ENCODE results near the gene NRP1.

NRP1 gene

GRCh38 chr10:33196710-33197491 lies 137.6 kb downstream of the NRP1 start:
- Histone ChIP-seq H3K4me3 (peak overlapping the region; percentile 24), H3K27ac (peak overlapping the region in 1 of 2 donors; percentile 11)
- TF ChIP-seq, protein P1, sequence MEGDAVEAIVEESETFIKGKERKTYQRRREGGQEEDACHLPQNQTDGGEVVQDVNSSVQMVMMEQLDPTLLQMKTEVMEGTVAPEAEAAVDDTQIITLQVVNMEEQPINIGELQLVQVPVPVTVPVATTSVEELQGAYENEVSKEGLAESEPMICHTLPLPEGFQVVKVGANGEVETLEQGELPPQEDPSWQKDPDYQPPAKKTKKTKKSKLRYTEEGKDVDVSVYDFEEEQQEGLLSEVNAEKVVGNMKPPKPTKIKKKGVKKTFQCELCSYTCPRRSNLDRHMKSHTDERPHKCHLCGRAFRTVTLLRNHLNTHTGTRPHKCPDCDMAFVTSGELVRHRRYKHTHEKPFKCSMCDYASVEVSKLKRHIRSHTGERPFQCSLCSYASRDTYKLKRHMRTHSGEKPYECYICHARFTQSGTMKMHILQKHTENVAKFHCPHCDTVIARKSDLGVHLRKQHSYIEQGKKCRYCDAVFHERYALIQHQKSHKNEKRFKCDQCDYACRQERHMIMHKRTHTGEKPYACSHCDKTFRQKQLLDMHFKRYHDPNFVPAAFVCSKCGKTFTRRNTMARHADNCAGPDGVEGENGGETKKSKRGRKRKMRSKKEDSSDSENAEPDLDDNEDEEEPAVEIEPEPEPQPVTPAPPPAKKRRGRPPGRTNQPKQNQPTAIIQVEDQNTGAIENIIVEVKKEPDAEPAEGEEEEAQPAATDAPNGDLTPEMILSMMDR (IDR thresholded peaks at IDR 0.05): no peak
- no peak for DNase-seq (ENCODE audit: low spot score)

GRCh38 chr10:33196377-33196706 lies 138.1 kb downstream of the NRP1 start:
- TF ChIP-seq, protein P1 (IDR thresholded peaks at IDR 0.05): no peak

DNA sequence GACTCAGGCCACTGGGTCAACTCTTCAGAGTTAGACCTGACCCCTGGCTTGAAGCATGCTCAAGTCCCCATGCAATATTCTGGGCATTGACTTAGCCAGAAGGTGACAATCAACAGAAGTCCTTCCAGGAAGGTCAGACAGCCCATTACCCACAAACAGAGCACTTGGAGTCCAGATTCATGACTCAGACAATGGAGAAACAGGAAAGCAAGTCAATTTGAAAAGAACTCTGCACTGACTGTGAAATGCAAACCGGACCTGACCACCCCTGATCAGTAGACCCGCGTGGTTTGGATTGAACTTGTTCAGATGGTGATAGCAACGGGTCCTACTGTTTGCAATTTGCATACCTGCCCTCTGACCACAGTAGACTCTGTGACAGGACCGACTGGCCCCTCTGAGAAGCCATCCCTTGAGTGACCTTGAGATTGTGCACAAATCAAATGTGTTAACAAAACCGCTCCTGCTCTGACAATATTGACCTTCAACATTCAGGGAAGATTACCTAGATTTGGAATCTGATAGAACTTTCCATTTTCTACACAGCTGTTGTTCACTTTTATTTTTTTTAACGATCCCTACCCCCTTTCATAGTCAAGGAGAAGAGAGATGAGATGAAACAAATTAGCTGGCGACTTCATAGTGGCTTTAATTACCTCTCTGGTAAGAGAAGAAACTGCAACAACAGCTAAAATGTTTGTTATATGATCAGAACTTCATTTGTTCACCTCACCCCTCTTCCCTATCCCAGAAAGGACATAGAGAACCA lies 138.7 kb downstream of the NRP1 start:
- Histone ChIP-seq H3K27ac (peak overlapping the region in 1 of 2 donors; percentile 11), H3K4me3 (no peak overlapping the region)
- TF ChIP-seq, protein P1 (IDR thresholded peaks at IDR 0.05): no peak
- peak; percentile 38 for DNase-seq (ENCODE audit: low spot score)

More at GRCh38 chr10:33196377-33196706, 138.1 kb downstream of the NRP1 start:
- Histone ChIP-seq H3K4me3 (no peak overlapping the region), H3K27ac (peak overlapping the region in 1 of 2 donors; percentile 11)
- DNase-seq (ENCODE audit: low spot score): peak; percentile 24

DNA sequence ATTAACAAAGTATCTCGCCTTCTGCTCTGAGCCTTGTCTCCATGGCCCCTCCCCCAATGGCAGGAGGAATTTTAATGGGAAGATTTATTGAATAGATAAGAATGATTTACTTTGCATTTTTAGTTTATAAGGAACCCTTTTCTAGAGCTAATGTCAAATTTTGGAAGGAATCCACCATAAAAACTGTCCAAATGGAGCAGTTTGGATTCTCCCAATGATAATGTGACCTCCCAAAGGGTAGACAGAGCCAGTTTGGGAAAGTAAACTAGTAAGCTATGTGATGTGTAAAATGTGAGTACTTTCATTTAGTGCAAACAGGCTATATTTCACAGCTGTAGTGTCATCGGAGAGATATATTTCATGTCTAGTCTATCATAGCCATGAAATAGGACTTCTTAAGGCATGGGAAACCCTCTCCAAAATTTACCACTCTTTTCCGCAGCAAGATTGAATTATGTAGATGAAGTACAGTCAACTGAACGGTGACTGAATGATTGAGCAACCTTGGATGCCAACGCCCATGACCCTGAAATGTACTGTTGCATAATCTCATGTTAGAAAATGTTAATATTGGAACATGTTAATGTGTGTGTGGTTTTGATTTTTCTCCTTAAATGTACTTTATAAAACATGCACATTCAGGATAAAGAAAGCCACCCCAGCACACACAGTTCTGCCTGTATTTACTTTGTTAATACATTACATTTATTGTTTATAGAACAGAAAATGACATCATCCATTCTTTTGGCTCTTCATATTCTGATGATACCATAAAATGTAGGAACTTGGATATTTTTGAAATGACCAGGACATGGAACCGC lies 140.6 kb downstream of the NRP1 start:
- Histone ChIP-seq H3K4me3 (no peak overlapping the region), H3K27ac (peak overlapping the region in 1 of 2 donors; percentile 64)
- DNase-seq (ENCODE audit: low spot score): peak; percentile 65
- TF ChIP-seq, protein P1 (IDR thresholded peaks at IDR 0.05): no peak

- Histone ChIP-seq H3K4me3 (no peak overlapping the region), H3K27ac (peak overlapping the region in 1 of 2 donors; percentile 64)
- TF ChIP-seq, protein P1 (IDR thresholded peaks at IDR 0.05): peak; percentile 59
- DNase-seq (ENCODE audit: low spot score): peak; percentile 86
These were observed 141.3 kb downstream of the NRP1 start for GRCh38 chr10:33193057-33193700.

GRCh38 chr10:33192190-33192589 lies 142.3 kb downstream of the NRP1 start:
- DNase-seq (ENCODE audit: low spot score): peak; percentile 31
- Histone ChIP-seq H3K27ac (no peak overlapping the region), H3K4me3 (no peak overlapping the region)
- TF ChIP-seq, protein P1 (IDR thresholded peaks at IDR 0.05): no peak
